ENCODE results near the gene CHSY3.

- no peak for TF ChIP-seq EZH2 (IDR thresholded peaks at IDR 0.05; ENCODE audit: insufficient read depth, poor library complexity, severe bottlenecking)
- no peak for TF ChIP-seq EZH2phosphoT487 (IDR thresholded peaks at IDR 0.05; ENCODE audit: insufficient read depth, low read depth)
Measured at GRCh38 chr5:130151239-130151638, 247.0 kb downstream of the CHSY3 start.
